ENCODE data around the gene SEPTIN14. TPM values are rescaled to one million over a fixed set of nuclear protein-coding genes. Genes with fewer than 3 reads are reported as not detected.
"Not testable (repeated sequence)": the region's sequence is repeated elsewhere in the genome, so short reads cannot be mapped to it uniquely, and the experiment has no call there.

SEPTIN14 gene
- polyA plus RNA-seq (2011; rRNA removed) (not detected in 2 replicates), polyA plus RNA-seq (2017; fragmentation: RNase III; extraction: RNeasy Plus Mini Kit Qiagen cat#74134 plus additional on column Dnase treatment) (0.01 to 0.03 TPM in 2 of 3 replicates, not detected in the other), polyA minus RNA-seq (2011; rRNA and poly(A)+ RNA removed) (not detected in 2 replicates)
- not detected in 2 replicates for polyA plus RNA-seq (2012; cell fraction: cytosol; rRNA removed)
- polyA plus RNA-seq (2012; cell fraction: nucleus; rRNA removed), result not detected in 2 replicates

GRCh38 chr7:55862652-55863051, at the start of gene SEPTIN14:
Gene SEPTIN14, minus strand, starts transcription at chr7:55862752. Its CDS starts 756 bp downstream, at chr7:55861996.
- CTCF ChIA-PET, FAIRE-seq: not testable (repeated sequence)
- WGBS (ENCODE audit: missing lambda C conversion rate), result 2% methylated on average over 2 of the region's 2 CpGs

GRCh38 chr7:55903985-55904759, 41.6 kb upstream of the SEPTIN14 start:
- 85% methylated on average over 8 of the region's 8 CpGs for WGBS (ENCODE audit: missing lambda C conversion rate)
- Histone ChIP-seq H3K4me1 (no peaks in the 10 kb centered on the region), H3K4me3 (no peak overlapping the region), H3K27ac (no peak overlapping the region), H3K4me2 (no peak overlapping the region), H3K9me3 (0 out of 3 replicates have a peak, but pooled peaks cover 5% of the 10 kb centered on the region)
- ATAC-seq (no peak), DNase-seq (ENCODE audit: low read depth in 1 of 2, low spot score in 1 of 2) (no peak), FAIRE-seq (no peak)
- TF ChIP-seq FOSL2 (IDR thresholded peaks at IDR 0.05), result no peak
- TF ChIP-seq FOSL2 (CRISPR knock-in tag; IDR thresholded peaks at IDR 0.05), result no peak
- no peak for TF ChIP-seq E2F6 (IDR thresholded peaks at IDR 0.05; ENCODE audit: borderline replicate concordance, low read depth)
- no peak for TF ChIP-seq JUNB (IDR thresholded peaks at IDR 0.05)
- no peak for TF ChIP-seq RAD21 (conservative IDR thresholded peaks at IDR 0.05 in 1 of 2, IDR thresholded peaks at IDR 0.05 in 1 of 2)
- TF ChIP-seq POLR2A (IDR thresholded peaks at IDR 0.05; ENCODE audit: low read length), result no peak
- TF ChIP-seq SREBF2 (IDR thresholded peaks at IDR 0.05), result no peak
- no peak for TF ChIP-seq HEYL (CRISPR knock-in tag; IDR thresholded peaks at IDR 0.05)
- TF ChIP-seq CHD4 (IDR thresholded peaks at IDR 0.05; ENCODE audit: borderline replicate concordance), result no peak
- TF ChIP-seq PBX3 (IDR thresholded peaks at IDR 0.05), result no peak
- no peak for TF ChIP-seq FOXS1 (CRISPR knock-in tag; IDR thresholded peaks at IDR 0.05)
- no peak for TF ChIP-seq POLR2AphosphoS2 (conservative IDR thresholded peaks at IDR 0.05; ENCODE audit: low read length)
- TF ChIP-seq EHMT2 (IDR thresholded peaks at IDR 0.05; ENCODE audit: low read depth), result no peak
- TF ChIP-seq RARB (CRISPR knock-in tag; IDR thresholded peaks at IDR 0.05), result no peak
- TF ChIP-seq MAFK (IDR thresholded peaks at IDR 0.05; ENCODE audit: partially characterized antibody), result no peak
- TF ChIP-seq RCOR1 (IDR thresholded peaks at IDR 0.05; ENCODE audit: low read depth, low read length), result no peak
- POLR2A ChIA-PET, result no interaction called here
- CTCF ChIA-PET, result no interaction called here

More at GRCh38 chr7:55862652-55863051, at the start of gene SEPTIN14:
- ATAC-seq; H3K4me2 ChIP-seq; DNase-seq (ENCODE audit: low read depth in 1 of 2, low spot score in 1 of 2); H3K9me3 ChIP-seq; POLR2A ChIA-PET; H3K4me1 ChIP-seq; H3K4me3 ChIP-seq; H3K27ac ChIP-seq: not testable (repeated sequence)

- FAIRE-seq; CTCF ChIA-PET; DNase-seq (ENCODE audit: low read depth in 1 of 2, low spot score in 1 of 2); POLR2A ChIA-PET; H3K4me1 ChIP-seq; ATAC-seq; H3K4me3 ChIP-seq; H3K27ac ChIP-seq; H3K4me2 ChIP-seq: not testable (repeated sequence)
- 0 out of 3 replicates have a peak, but pooled peaks cover 10% of the 10 kb centered on the region for H3K9me3 ChIP-seq
- WGBS (ENCODE audit: missing lambda C conversion rate), result 46% methylated on average over 1 of the region's 1 CpG
These were observed 38.5 kb upstream of the SEPTIN14 start for GRCh38 chr7:55901059-55901458.

GRCh38 chr7:55898287-55898686, 35.7 kb upstream of the SEPTIN14 start:
- POLR2A ChIA-PET, result no interaction called here
- FAIRE-seq, result no peak
- TF ChIP-seq BCL3 (IDR thresholded peaks at IDR 0.05) (no peak), SMC3 (IDR thresholded peaks at IDR 0.05) (no peak), CEBPB (IDR thresholded peaks at IDR 0.05) (no peak), POLR2A (IDR thresholded peaks at IDR 0.05; ENCODE audit: low read length) (no peak), ZSCAN20 (CRISPR knock-in tag; IDR thresholded peaks at IDR 0.05) (no peak), ELK1 (IDR thresholded peaks at IDR 0.05; ENCODE audit: low read depth, low read length) (no peak), RARB (CRISPR knock-in tag; IDR thresholded peaks at IDR 0.05) (no peak), FOSL2 (IDR thresholded peaks at IDR 0.05) (no peak), FOSL2 (CRISPR knock-in tag; IDR thresholded peaks at IDR 0.05) (no peak), ZC3H11A (IDR thresholded peaks at IDR 0.05) (no peak), TFCP2L1 (CRISPR knock-in tag; IDR thresholded peaks at IDR 0.05) (no peak), PBX3 (IDR thresholded peaks at IDR 0.05) (no peak), NFE2L2 (conservative IDR thresholded peaks at IDR 0.05; ENCODE audit: low read length) (no peak)

More at GRCh38 chr7:55898287-55898686, 35.7 kb upstream of the SEPTIN14 start:
- ATAC-seq (no peak), DNase-seq (ENCODE audit: low read depth in 1 of 2, low spot score in 1 of 2) (no peak)
- 0 out of 3 replicates have a peak, but pooled peaks cover 10% of the 10 kb centered on the region for H3K9me3 ChIP-seq
- CTCF ChIA-PET, result interaction anchor here (0.6 kb wide), 1 partner anchor 70 kb away, joined by 3 read pairs; no protein-coding TSS in a partner anchor
- no peak overlapping the region for H3K4me3 ChIP-seq
- 77% methylated on average over 4 of the region's 4 CpGs for WGBS (ENCODE audit: missing lambda C conversion rate)
- no peaks in the 10 kb centered on the region for H3K4me1 ChIP-seq
- H3K4me2 ChIP-seq, result no peak overlapping the region
- H3K27ac ChIP-seq, result no peak overlapping the region

Data from A549 (cell line).